Muscle of leg (tissue), 11 donors: ENCODE results near the gene SULF2. TPM values are rescaled to one million over a fixed set of nuclear protein-coding genes. Genes with fewer than 3 reads are reported as not detected.
"Not testable (repeated sequence)": the region's sequence is repeated elsewhere in the genome, so short reads cannot be mapped to it uniquely, and the experiment has no call there.

Source experiments
- DNase-seq: peaks from one replicate; pipeline ENCODE4 v3.0.0; 2013
- H3K27ac ChIP-seq: one replicate; pipeline ENCODE4 v1.5.1; 2013; ENCODE audit warnings: mild to moderate bottlenecking, low read length, control low read depth
- H3K27me3 ChIP-seq: one replicate; pipeline ENCODE4 v1.6.1; 2013; ENCODE audit warnings: low read length; ENCODE audit not compliant: control insufficient read depth, insufficient read depth
- H3K36me3 ChIP-seq: one replicate; pipeline ENCODE4 v1.6.1; 2013; ENCODE audit warnings: low read length; ENCODE audit not compliant: control insufficient read depth, insufficient read depth
- H3K4me1 ChIP-seq: one replicate; pipeline ENCODE4 v1.6.1; 2013; ENCODE audit warnings: low read length; ENCODE audit not compliant: control insufficient read depth, insufficient read depth
- H3K4me3 ChIP-seq: one replicate; pipeline ENCODE4 v1.5.1; 2013; ENCODE audit warnings: low read length, control low read depth
- H3K9me3 ChIP-seq: replicated peaks from 2 replicates; pipeline ENCODE4 v1.6.1; 2013; ENCODE audit warnings: low read depth, low read length; ENCODE audit not compliant: control insufficient read depth
- WGBS: methylation state at CpG from one replicate; pipeline ENCODE4 v1.1.5; 2013; ENCODE audit warnings: missing lambda C conversion rate; ENCODE audit not compliant: insufficient coverage; 5-methylcytosine and 5-hydroxymethylcytosine counted together
- polyA plus RNA-seq, 8 donors: library from polyadenylated mRNA; unstranded; fragments of 120-200 nt; gene quantifications; one replicate each; pipeline versions ENCODE4 v1.2.1 to v1.2.3, GENCODE V29; 2013; ENCODE audit warnings: inconsistent platforms in 1 of 8, low replicate concordance in 1 of 8; ENCODE audit not compliant: insufficient read length in 8 of 8, insufficient read depth in 1 of 8
- total RNA-seq: library from RNA; stranded (reverse); fragments of 120-200 nt; gene quantifications from one replicate; pipeline ENCODE4 v1.2.4, GENCODE V29; 2013

Gene SULF2
- total and polyA plus RNA-seq, 9 donors: 31.6 to 121 (median 56.4) TPM

GRCh38 chr20:47805951-47806350 is 20.7 kb upstream of the SULF2 start:
- WGBS: 75% methylated on average over 14 of the region's 14 CpGs
- Histone ChIP-seq H3K4me3 (no peak overlapping the region), H3K27me3 (peaks cover 40% of the 10 kb centered on the region), H3K36me3 (no peaks in the 10 kb centered on the region), H3K4me1 (peaks cover 15% of the 10 kb centered on the region), H3K9me3 (no peaks in the 10 kb centered on the region), H3K27ac (no peak overlapping the region)
- no peak for DNase-seq

DNA sequence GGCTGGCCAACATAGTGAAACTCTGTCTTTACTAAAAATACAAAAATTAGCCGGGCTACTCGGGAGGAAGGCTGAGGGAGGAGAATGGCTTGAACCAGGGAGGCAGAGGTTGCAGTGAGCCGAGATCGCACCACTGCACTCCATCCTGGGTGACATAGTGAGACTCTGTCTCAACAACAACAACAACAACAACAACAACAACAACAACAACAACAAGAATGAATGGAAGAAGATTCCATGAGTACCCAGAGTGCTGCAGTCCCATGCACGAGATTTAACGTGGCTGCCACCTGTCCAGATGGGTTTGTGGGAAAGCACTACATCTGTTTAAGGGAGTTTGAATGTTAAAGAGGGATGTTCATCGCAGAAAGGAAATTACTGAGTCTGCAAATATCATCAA is 19.7 kb upstream of the SULF2 start:
- 0% methylated on average over 1 of the region's 7 CpGs for WGBS
- peaks cover 31% of the 10 kb centered on the region for H3K27me3 ChIP-seq
- peaks cover 15% of the 10 kb centered on the region for H3K4me1 ChIP-seq

DNA sequence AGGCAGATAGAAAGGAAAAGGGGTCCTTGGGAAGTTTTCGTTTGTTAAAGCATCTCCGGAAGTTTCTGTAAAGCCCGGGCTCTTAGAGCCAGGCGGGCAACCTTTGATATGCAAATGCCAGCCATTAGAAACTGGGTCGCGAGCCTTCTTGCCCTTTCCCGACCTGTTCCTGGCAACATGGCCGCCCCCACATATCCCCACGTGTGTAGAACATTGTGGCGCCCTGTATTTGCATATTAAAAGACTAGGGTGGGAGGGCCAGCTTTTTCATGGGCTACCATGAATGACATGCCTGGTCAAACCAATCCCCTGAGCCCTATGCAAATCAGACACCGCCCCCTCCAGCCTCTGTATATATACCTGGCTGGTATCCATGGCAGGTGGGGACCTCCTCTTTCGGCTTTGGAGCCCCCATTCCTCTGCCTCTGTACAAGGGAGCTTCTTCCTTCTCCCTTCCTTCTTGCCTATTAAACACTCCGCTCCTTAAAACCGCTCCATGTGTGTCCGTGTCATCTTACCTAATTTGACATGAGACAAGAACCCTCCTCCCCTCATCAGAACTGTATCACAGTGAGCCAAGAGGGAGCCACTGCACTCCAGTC is 19.0 kb upstream of the SULF2 start:
- H3K27ac ChIP-seq, DNase-seq, H3K9me3 ChIP-seq, H3K36me3 ChIP-seq, H3K4me3 ChIP-seq: not testable (repeated sequence)
- H3K4me1 ChIP-seq: peaks cover 10% of the 10 kb centered on the region
- peaks cover 25% of the 10 kb centered on the region for H3K27me3 ChIP-seq
- 76% methylated on average over 11 of the region's 15 CpGs for WGBS

More for the DNA sequence above, 19.7 kb upstream of the SULF2 start:
- not testable (repeated sequence) for H3K36me3 ChIP-seq, DNase-seq, H3K27ac ChIP-seq, H3K4me3 ChIP-seq, H3K9me3 ChIP-seq

GRCh38 chr20:47802975-47803374 is 17.7 kb upstream of the SULF2 start:
- no peak for DNase-seq
- Histone ChIP-seq H3K4me1 (peaks cover 12% of the 10 kb centered on the region), H3K27ac (no peak overlapping the region), H3K4me3 (no peak overlapping the region), H3K27me3 (peaks cover 24% of the 10 kb centered on the region), H3K9me3 (no peaks in the 10 kb centered on the region), H3K36me3 (no peaks in the 10 kb centered on the region)
- 80% methylated on average over 3 of the region's 3 CpGs for WGBS

- DNase-seq: no peak
- Histone ChIP-seq H3K4me1 (peaks cover 12% of the 10 kb centered on the region), H3K9me3 (no peaks in the 10 kb centered on the region), H3K27ac (no peak overlapping the region), H3K36me3 (no peaks in the 10 kb centered on the region), H3K4me3 (no peak overlapping the region), H3K27me3 (peaks cover 18% of the 10 kb centered on the region)
- WGBS: 85% methylated on average over 13 of the region's 18 CpGs
Observed at GRCh38 chr20:47802226-47802920, 17.1 kb upstream of the SULF2 start.

- Histone ChIP-seq H3K27me3 (peaks cover 13% of the 10 kb centered on the region), H3K4me1 (peaks cover 12% of the 10 kb centered on the region), H3K4me3 (no peak overlapping the region), H3K9me3 (no peaks in the 10 kb centered on the region), H3K27ac (no peak overlapping the region), H3K36me3 (no peaks in the 10 kb centered on the region)
- WGBS: 80% methylated on average over 15 of the region's 15 CpGs
- DNase-seq: no peak
Observed at GRCh38 chr20:47801759-47802158, 16.5 kb upstream of the SULF2 start.

- Histone ChIP-seq H3K4me1 (peaks cover 12% of the 10 kb centered on the region), H3K27me3 (peaks cover 6% of the 10 kb centered on the region), H3K36me3 (no peaks in the 10 kb centered on the region), H3K9me3 (no peaks in the 10 kb centered on the region), H3K27ac (no peak overlapping the region), H3K4me3 (no peak overlapping the region)
- DNase-seq: no peak
- 92% methylated on average over 5 of the region's 5 CpGs for WGBS
Observed at GRCh38 chr20:47801079-47801478, 15.8 kb upstream of the SULF2 start.

GRCh38 chr20:47800623-47801022 is 15.3 kb upstream of the SULF2 start:
- Histone ChIP-seq H3K27ac (no peak overlapping the region), H3K36me3 (no peaks in the 10 kb centered on the region), H3K4me1 (peaks cover 12% of the 10 kb centered on the region), H3K27me3 (peaks cover 2% of the 10 kb centered on the region), H3K4me3 (no peak overlapping the region), H3K9me3 (no peaks in the 10 kb centered on the region)
- DNase-seq: no peak
- 52% methylated on average over 11 of the region's 11 CpGs for WGBS

GRCh38 chr20:47799116-47799715 is 13.9 kb upstream of the SULF2 start:
- WGBS: 45% methylated on average over 4 of the region's 6 CpGs
- H3K36me3 ChIP-seq: no peaks in the 10 kb centered on the region
- peak overlapping the region; percentile 13 for H3K27ac ChIP-seq
- no peaks in the 10 kb centered on the region for H3K9me3 ChIP-seq
- peak; percentile 67 for DNase-seq
- no peaks in the 10 kb centered on the region for H3K27me3 ChIP-seq
- no peak overlapping the region for H3K4me3 ChIP-seq
- H3K4me1 ChIP-seq: peaks cover 12% of the 10 kb centered on the region

- WGBS: 95% methylated on average over 6 of the region's 9 CpGs
- no peaks in the 10 kb centered on the region for H3K9me3 ChIP-seq
- H3K4me1 ChIP-seq: peaks cover 16% of the 10 kb centered on the region
- no peaks in the 10 kb centered on the region for H3K27me3 ChIP-seq
- no peaks in the 10 kb centered on the region for H3K36me3 ChIP-seq
- no peak overlapping the region for H3K4me3 ChIP-seq
- no peak for DNase-seq
- H3K27ac ChIP-seq: no peak overlapping the region
Observed at GRCh38 chr20:47796971-47797370, 11.7 kb upstream of the SULF2 start.
